ENCODE measurements around the gene FADS1. TPM values are rescaled to one million over a fixed set of nuclear protein-coding genes. Genes with fewer than 3 reads are reported as not detected.

FADS1 gene
- total RNA-seq, 4 donors from 2014 or later, result 20.8 to 37.4 (median 32.0) TPM

DNA sequence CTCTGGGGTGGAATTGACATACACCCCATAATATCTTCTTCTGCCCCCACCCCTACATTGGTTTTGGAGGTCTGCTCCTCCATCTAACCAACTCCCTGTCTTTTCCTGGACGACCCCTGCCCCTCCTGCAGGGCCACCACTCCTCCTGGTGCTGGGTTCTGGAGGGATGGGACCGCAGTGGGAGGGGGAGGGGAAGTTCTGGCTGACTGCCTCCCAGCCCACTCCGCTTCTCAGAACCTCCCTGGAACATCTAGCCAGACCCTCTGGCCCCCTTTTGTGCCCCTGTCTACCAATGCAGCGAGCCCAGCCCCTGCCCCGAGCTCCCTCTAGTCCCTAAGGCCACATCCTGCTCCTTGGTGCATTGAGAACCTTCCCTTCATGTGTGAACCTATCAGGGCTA lies 63.1 kb downstream of the FADS1 start:
- Histone ChIP-seq H3K27ac (no peak overlapping the region), H3K4me1 (peaks cover 0 to 12% (median 7%) of the 10 kb centered on the region in 3 donors), H3K36me3 (no peaks in the 10 kb centered on the region), H3K27me3 (peaks cover 46% of the 10 kb centered on the region), H3K4me3 (no peak overlapping the region), H3K9me3 (no peaks in the 10 kb centered on the region)
- no peak for ATAC-seq
- no CpG with 5 or more reads among the region's 5 CpGs for WGBS, 2 donors (ENCODE audit: low coverage in 1 of 2)
- TF ChIP-seq EP300 (IDR thresholded peaks at IDR 0.05), result no peak
- no peak for TF ChIP-seq POLR2A (IDR thresholded peaks at IDR 0.05)
- TF ChIP-seq, protein P1, sequence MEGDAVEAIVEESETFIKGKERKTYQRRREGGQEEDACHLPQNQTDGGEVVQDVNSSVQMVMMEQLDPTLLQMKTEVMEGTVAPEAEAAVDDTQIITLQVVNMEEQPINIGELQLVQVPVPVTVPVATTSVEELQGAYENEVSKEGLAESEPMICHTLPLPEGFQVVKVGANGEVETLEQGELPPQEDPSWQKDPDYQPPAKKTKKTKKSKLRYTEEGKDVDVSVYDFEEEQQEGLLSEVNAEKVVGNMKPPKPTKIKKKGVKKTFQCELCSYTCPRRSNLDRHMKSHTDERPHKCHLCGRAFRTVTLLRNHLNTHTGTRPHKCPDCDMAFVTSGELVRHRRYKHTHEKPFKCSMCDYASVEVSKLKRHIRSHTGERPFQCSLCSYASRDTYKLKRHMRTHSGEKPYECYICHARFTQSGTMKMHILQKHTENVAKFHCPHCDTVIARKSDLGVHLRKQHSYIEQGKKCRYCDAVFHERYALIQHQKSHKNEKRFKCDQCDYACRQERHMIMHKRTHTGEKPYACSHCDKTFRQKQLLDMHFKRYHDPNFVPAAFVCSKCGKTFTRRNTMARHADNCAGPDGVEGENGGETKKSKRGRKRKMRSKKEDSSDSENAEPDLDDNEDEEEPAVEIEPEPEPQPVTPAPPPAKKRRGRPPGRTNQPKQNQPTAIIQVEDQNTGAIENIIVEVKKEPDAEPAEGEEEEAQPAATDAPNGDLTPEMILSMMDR (IDR thresholded peaks at IDR 0.05), result no peak
- no peak for TF ChIP-seq POLR2AphosphoS5 (IDR thresholded peaks at IDR 0.05)

DNA sequence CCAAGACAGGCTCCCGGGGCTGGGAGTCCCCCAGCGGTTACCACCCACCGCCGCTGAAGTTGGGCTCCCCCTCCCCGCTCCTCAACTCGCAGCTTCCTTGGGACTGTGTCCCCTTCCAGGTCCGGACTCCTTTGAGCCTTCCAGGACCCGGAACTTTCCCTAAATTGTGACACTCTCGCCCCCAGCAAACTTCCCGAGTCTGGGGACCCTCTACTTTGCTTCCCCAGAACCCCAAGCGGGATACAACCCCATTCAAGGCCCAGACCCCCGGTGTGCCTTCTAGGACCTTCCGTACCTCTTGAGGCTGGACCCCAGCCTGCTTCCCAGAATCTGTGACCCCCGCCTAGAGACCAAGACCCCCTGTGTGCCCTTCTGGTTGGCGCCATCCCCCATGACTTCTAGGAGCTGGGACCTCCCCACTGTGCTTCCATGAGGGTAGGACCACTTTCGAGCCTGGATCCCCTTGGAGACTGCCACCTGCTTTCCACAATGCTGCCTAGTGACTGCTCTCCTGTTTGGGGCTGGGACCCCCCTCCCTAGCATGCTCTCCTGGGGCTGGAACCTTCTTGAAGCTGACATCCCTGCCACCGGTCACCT lies 63.8 kb downstream of the FADS1 start:
- TF ChIP-seq POLR2A (IDR thresholded peaks at IDR 0.05) (no peak), EP300 (IDR thresholded peaks at IDR 0.05) (no peak), POLR2AphosphoS5 (IDR thresholded peaks at IDR 0.05) (no peak)
- TF ChIP-seq, protein P1 (IDR thresholded peaks at IDR 0.05), result no peak
- WGBS, 2 donors (ENCODE audit: low coverage in 1 of 2), result 26 to 60% methylated on average over 2 to 5 of the region's 17 CpGs
- no peaks in the 10 kb centered on the region for H3K36me3 ChIP-seq
- H3K9me3 ChIP-seq, result no peaks in the 10 kb centered on the region
- ATAC-seq, result no peak
- H3K4me1 ChIP-seq, result peaks cover 0 to 14% (median 7%) of the 10 kb centered on the region in 3 donors
- H3K27me3 ChIP-seq, result peaks cover 46% of the 10 kb centered on the region
- peak overlapping the region in 1 of 2 donors; percentile 51 for H3K4me3 ChIP-seq
- H3K27ac ChIP-seq, result peak overlapping the region in 1 of 4 donors; percentile 26

GRCh38 chr11:61752117-61752924 lies 64.5 kb downstream of the FADS1 start, which contains the start of gene MYRF:
TSS of gene MYRF (plus strand) at chr11:61752636. CDS start at chr11:61752745, 109 bp downstream.
- WGBS, 2 donors (ENCODE audit: low coverage in 1 of 2), result 0% methylated on average over 1 of the region's 93 CpGs; no CpG with 5 or more reads in 1 of the 2 donors
- TF ChIP-seq EP300 (IDR thresholded peaks at IDR 0.05), result no peak
- TF ChIP-seq, protein P1 (IDR thresholded peaks at IDR 0.05), result peak in 3 of 4 experiments; percentile 47 to 59 (median 52)
- Histone ChIP-seq H3K27ac (peak within 1 kb of the TSS in 1 of 4 donors; percentile 26), H3K4me3 (peak within 1 kb of the TSS in 1 of 2 donors; percentile 51), H3K9me3 (no peaks in the 10 kb centered on the region), H3K36me3 (no peaks in the 10 kb centered on the region), H3K27me3 (peaks cover 46% of the 10 kb centered on the region), H3K4me1 (peaks cover 0 to 21% (median 11%) of the 10 kb centered on the region in 3 donors)
- ATAC-seq, result peak; percentile 89

DNA sequence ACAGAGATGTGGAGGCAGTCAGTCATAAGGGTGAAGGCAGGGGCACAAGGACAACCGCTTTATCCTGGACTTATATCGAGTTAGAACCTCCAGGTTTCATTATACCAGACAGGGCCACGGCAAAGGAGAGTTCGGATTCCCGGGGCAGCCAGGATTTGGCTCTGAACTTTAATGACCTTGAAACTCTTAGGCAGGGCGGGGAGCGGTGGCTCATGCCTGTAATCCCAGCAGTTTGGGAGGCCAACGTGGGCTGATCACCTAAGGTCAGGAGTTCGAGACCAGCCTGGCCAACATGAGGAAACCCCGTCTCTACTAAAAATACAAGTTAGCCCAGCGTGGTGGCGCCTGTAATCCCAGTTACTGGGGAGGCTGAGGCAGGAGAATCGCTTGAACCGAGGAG lies 65.4 kb downstream of the FADS1 start:
- Histone ChIP-seq H3K4me1 (peaks cover 0 to 21% (median 11%) of the 10 kb centered on the region in 3 donors), H3K36me3 (no peaks in the 10 kb centered on the region), H3K27me3 (peaks cover 46% of the 10 kb centered on the region), H3K4me3 (no peak overlapping the region), H3K9me3 (no peaks in the 10 kb centered on the region), H3K27ac (no peak overlapping the region)
- no peak for ATAC-seq
- WGBS, 2 donors (ENCODE audit: low coverage in 1 of 2), result 86 to 92% methylated on average over 11 to 12 of the region's 14 CpGs
- no peak for TF ChIP-seq POLR2AphosphoS5 (IDR thresholded peaks at IDR 0.05)
- TF ChIP-seq, protein P1 (IDR thresholded peaks at IDR 0.05), result no peak
- no peak for TF ChIP-seq POLR2A (IDR thresholded peaks at IDR 0.05)
- no peak for TF ChIP-seq EP300 (IDR thresholded peaks at IDR 0.05)
